GM11168 (cell line): Measurements from ENCODE around the gene BEST3.
"Not testable (repeated sequence)": the region's sequence is repeated elsewhere in the genome, so short reads cannot be mapped to it uniquely, and the experiment has no call there.

Experiments
- in situ Hi-C: fragments of 300-500 bp; cut with MboI; formaldehyde crosslinking; loops from one replicate; pipeline ENCODE4 v1.12.0; 2022; ENCODE audit warnings: low sequenced_read_pairs; ENCODE audit not compliant: unreplicated experiment

The BEST3 gene

GRCh38 chr12:69688471-69689427 lies 10.4 kb downstream of the BEST3 start:
- in situ Hi-C loops, result no loop called here

GRCh38 chr12:69688021-69688420 lies 11.1 kb downstream of the BEST3 start:
- in situ Hi-C loops, result no loop called here

GRCh38 chr12:69687390-69687789 lies 11.7 kb downstream of the BEST3 start:
- in situ Hi-C loops, result no loop called here

GRCh38 chr12:69686731-69687130 lies 12.4 kb downstream of the BEST3 start:
- in situ Hi-C loops, result no loop called here

DNA sequence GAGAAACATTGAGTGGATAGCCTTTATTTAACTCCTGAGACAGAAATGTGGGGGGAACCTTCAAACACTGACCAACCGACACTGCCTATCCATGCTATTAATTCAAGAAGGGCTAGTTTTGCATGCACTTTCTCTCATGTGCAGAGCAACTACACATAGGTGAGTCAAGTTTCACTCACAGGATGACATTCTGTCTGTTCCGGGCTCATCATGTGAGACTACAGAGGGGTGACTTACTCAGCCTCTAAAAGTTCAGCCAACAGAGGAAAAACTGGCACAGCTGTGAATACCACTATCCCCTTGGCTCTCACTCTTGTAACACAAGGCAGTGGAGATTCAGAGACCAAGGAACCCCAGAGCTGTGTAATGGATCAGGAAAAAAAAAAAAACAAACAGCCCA lies 13.3 kb downstream of the BEST3 start:
- in situ Hi-C loops, result no loop called here

- in situ Hi-C loops, result no loop called here
These were observed 14.6 kb downstream of the BEST3 start for GRCh38 chr12:69684466-69684865.

- in situ Hi-C loops, result no loop called here
These were observed 16.9 kb downstream of the BEST3 start for GRCh38 chr12:69682110-69682755.

DNA sequence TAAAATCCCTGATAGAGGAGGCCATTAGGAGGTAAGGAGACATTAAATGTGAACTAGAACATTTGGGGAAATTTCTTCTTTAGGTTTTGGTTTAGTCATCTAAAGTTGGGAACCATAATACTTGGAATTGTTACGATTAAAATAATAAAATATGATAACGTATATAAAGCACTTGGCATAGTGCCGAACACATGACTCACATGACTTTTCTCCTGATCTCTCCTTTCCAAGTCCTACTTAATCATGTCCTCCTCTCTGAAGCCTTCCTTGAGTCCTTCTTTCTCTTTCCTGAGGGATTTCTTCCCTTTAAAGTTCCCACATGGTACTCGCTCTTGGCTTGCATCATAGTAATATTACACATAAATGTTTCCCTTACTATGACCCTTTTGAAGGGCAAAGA lies 20.0 kb downstream of the BEST3 start:
- in situ Hi-C loops, result no loop called here

GRCh38 chr12:69676257-69677012 lies 22.7 kb downstream of the BEST3 start:
- in situ Hi-C loops, result no loop called here

GRCh38 chr12:69672195-69672594 lies 26.9 kb downstream of the BEST3 start:
- in situ Hi-C loops, result no loop called here

DNA sequence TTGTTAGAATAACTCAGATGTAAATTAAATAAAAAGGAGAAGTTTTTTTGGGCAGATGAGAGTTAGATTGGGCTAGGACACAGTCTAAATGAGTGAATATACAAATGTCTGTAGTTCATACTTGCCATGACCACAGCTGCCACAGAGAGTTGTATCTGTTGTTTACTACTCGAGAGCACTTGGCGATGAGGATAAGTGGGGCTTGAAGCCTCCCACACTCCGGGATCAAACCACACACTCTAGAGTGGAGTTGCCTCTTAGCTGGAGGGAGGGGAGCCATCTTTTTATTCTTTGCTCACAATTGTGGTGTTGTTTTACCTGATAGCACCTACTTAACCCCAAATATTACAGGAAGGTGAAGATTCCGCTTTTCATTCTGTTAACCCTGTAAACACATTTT lies 27.5 kb downstream of the BEST3 start:
- in situ Hi-C loops, result no loop called here

DNA sequence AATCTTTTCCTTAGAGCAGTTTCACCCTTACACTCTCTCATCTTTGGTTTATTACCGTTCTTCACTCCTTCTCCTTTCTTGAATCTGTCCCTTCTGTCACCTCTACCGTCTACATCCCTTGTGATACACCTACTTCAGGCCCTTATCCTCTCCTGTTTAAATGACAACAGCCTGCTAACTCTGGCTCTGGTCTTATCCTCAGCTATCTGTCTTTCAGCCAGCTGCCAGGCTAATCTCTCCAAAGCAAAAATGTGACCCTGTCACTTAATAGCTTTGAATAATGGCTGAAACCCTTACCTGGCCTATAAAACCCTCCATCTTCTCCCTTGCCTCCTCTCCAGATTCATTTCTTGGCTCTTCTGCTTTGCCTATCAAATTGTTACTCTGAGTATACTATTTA lies 32.3 kb downstream of the BEST3 start:
- in situ Hi-C loops, result no loop called here

GRCh38 chr12:69664930-69665377 lies 34.1 kb downstream of the BEST3 start:
- in situ Hi-C loops, result not testable (repeated sequence)

- in situ Hi-C loops, result no loop called here
These were observed 35.4 kb downstream of the BEST3 start for GRCh38 chr12:69663726-69664125.

DNA sequence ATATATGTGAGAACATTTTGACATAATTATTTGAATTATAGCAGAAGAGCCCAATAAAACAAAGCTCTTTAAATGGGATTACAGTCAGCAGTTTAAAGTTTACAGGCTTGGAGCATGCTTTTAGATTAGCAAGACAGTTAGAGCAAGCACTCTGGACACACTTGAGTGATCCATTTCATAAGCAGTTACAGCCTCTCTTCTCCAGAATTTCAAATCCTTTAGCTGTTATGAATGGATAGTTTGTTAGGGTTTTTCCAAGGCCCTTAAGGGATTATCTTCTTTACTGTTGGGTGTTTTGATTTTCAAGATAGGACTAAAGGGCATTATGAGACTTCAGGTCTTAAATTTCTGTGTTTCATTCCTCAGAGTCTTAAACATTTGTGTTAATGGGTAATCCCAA lies 36.3 kb downstream of the BEST3 start:
- in situ Hi-C loops, result no loop called here

- in situ Hi-C loops, result no loop called here
These were observed 37.7 kb downstream of the BEST3 start for GRCh38 chr12:69661386-69661785.

DNA sequence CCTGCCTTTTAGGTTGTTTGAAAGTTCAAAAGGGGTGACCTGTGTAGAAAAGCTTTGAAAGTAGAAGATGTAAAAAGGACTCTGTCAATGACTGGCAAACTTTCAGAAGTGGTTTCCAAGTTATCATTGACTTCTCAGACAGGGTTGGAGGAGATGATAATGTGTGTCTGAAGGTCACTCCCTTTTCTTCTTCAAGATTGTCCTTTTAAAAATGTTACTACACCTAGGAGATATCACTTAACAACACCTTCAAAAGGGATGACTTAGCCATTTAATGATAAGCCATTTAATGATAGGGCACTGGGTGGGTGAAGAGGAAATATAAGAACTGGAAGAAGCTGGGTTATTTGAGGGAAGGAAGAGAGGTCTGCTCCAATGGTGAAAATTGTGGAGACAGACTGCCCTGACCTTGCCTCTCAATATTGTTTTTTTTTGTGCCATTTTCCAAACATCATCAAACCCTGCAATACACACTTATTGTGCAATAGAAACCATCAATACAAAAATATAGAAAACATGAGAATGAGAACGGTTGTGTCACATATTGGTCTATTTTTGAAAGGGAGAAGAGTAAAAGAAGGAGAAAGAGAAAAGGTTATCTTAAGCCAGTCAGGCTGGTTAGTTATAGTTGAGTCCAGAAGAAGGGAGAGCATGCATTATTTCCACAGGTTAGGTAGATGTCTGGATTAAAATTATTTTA lies 38.8 kb downstream of the BEST3 start:
- in situ Hi-C loops, result no loop called here

GRCh38 chr12:69658203-69658602 lies 40.9 kb downstream of the BEST3 start:
- in situ Hi-C loops, result no loop called here

DNA sequence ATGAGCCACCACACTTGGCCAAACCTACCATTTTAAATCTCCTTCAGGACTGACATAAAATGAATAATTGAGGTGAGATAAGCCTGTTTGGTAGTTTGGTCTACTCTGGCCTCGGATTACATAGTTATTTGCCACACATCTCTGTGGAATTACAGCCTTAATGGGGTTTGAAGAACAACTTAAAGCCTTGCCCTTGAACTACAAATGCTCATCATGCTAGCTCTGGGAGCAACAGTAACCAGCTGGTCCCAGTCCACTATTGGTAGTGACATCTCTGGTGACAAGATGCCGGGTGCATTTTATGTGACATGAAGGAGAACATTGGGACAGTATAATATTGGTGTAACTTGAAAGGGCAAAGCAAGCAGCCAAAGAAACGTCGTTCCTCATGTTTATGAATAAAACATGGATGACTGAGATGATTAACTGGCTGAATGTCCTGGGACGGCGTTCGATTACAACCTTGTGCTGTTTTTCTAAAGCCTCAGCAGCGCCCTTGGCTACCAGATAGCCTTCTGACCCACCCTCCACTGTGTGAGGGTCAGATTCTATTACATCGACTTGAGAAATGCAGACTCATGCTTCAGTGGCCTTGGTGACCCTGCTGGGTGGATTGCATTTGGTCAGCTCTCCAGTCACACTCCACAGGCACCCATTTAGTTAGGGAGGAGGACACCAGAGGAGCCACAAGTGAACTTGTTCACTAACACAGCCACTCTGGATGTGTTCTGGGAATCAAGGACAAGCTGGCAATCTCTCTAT lies 41.5 kb downstream of the BEST3 start:
- in situ Hi-C loops, result no loop called here
